AG04450 (cell line): ENCODE data around the gene FGG. TPM values are rescaled to one million over a fixed set of nuclear protein-coding genes. Genes with fewer than 3 reads are reported as not detected.

Experiments
- CTCF ChIA-PET: fragments of 300-600, 350-600 bp; formaldehyde crosslinking; extraction: SDS; loops from one replicate; lab custom pipeline; 2022; ENCODE audit warnings: antibody characterized with exemption, inconsistent platforms; lab: Charles Lee
- POLR2A ChIA-PET: fragments of 350-600 bp; formaldehyde crosslinking; extraction: SDS; loops from one replicate; lab custom pipeline; 2021; ENCODE audit warnings: antibody characterized with exemption, inconsistent platforms; lab: Yijun Ruan, JAX
- DNase-seq: peaks from one replicate; pipeline ENCODE4 v3.0.0-alpha.2; 2011; ENCODE audit warnings: low read depth, low spot score
- H3K27ac ChIP-seq: one replicate; pipeline ENCODE4 v1.5.1; 2012; ENCODE audit warnings: low read depth, low read length, control low read depth
- H3K27me3 ChIP-seq: one replicate; pipeline ENCODE4 v1.6.0; 2012; ENCODE audit warnings: low read length; ENCODE audit not compliant: control insufficient read depth, insufficient read depth
- H3K4me3 ChIP-seq: 2 replicates; pipeline ENCODE4 v1.5.1; 2011; ENCODE audit warnings: mild to moderate bottlenecking, low read depth, low read length, control low read depth
- H3K9me3 ChIP-seq: 2 replicates; pipeline ENCODE4 v1.5.1; 2012; ENCODE audit warnings: low read length; ENCODE audit not compliant: control insufficient read depth, insufficient read depth
- CTCF ChIP-seq: IDR thresholded peaks from 2 replicates; pipeline ENCODE4 v1.5.1; 2011; ENCODE audit warnings: low read depth, low read length, control low read depth, inconsistent platforms
- polyA plus RNA-seq: library from polyadenylated mRNA; depleted of rRNA; stranded (reverse); fragments of >200 nt; gene quantifications from 2 replicates; pipeline ENCODE4 v1.2.3, GENCODE V29; 2011

The FGG gene
- polyA plus RNA-seq, 1 experiment: 0.07 TPM

- Histone ChIP-seq H3K4me3 (no peak overlapping the region), H3K9me3 (no peaks in the 10 kb centered on the region), H3K27me3 (no peaks in the 10 kb centered on the region), H3K27ac (no peak overlapping the region)
- POLR2A ChIA-PET: no interaction called here
- no peak for DNase-seq
- no peak for TF ChIP-seq CTCF
- CTCF ChIA-PET: interaction anchor here (1.0 to 3.3 kb wide), 3 partner anchors 10 to 56 kb away, joined by 3 to 15 read pairs (median 5); no protein-coding TSS in a partner anchor
Measured at GRCh38 chr4:154608361-154609252, 3.8 kb downstream of the FGG start.

- no peak for DNase-seq
- ChIA-PET CTCF (interaction anchor here (1.2 kb wide), 1 partner anchor 48 kb away, joined by 3 read pairs; no protein-coding TSS in a partner anchor), POLR2A (no interaction called here)
- Histone ChIP-seq H3K4me3 (no peak overlapping the region), H3K27ac (no peak overlapping the region), H3K9me3 (no peaks in the 10 kb centered on the region), H3K27me3 (no peaks in the 10 kb centered on the region)
- TF ChIP-seq CTCF: no peak
Measured at GRCh38 chr4:154606728-154607723, 5.4 kb downstream of the FGG start.

- DNase-seq: no peak
- no peak for TF ChIP-seq CTCF
- ChIA-PET POLR2A (no interaction called here), CTCF (no interaction called here)
- H3K27me3 ChIP-seq: no peaks in the 10 kb centered on the region
- H3K27ac ChIP-seq: no peak overlapping the region
- no peaks in the 10 kb centered on the region for H3K9me3 ChIP-seq
- no peak overlapping the region for H3K4me3 ChIP-seq
Measured at GRCh38 chr4:154604696-154605200, 7.7 kb downstream of the FGG start.

GRCh38 chr4:154603033-154603943 is 9.2 kb downstream of the FGG start:
- CTCF ChIA-PET: interaction anchor here (1.0 to 1.4 kb wide), 4 partner anchors 15 to 44 kb away, joined by 3 to 5 read pairs (median 4); no protein-coding TSS in a partner anchor
- Histone ChIP-seq H3K9me3 (no peaks in the 10 kb centered on the region), H3K27ac (no peak overlapping the region), H3K27me3 (no peaks in the 10 kb centered on the region), H3K4me3 (no peak overlapping the region)
- POLR2A ChIA-PET: no interaction called here
- no peak for TF ChIP-seq CTCF
- DNase-seq: no peak
